Lower lobe of right lung (tissue), 2 donors: ENCODE measurements around the gene TTC28. TPM values are rescaled to one million over a fixed set of nuclear protein-coding genes. Genes with fewer than 3 reads are reported as not detected.

Source experiments
- ATAC-seq, 2 donors: fragments of 200-7000 bp; cut with Tn5 transposase; one replicate each; pipeline ENCODE4 v1.9.1; 2020 to 2022; ENCODE audit warnings: mild to moderate bottlenecking in 2 of 2, moderate library complexity in 2 of 2
- DNase-seq: peaks from one replicate; pipeline ENCODE4 v3.0.0-alpha.2; 2020
- H3K27ac ChIP-seq: fragments of 200-600 bp; one replicate; pipeline ENCODE4 v1.8.0; 2022
- H3K27me3 ChIP-seq: fragments of 200-600 bp; one replicate; pipeline ENCODE4 v1.8.0; 2022; ENCODE audit warnings: low read depth
- H3K36me3 ChIP-seq: fragments of 200-600 bp; one replicate; pipeline ENCODE4 v1.8.0; 2022; ENCODE audit warnings: mild to moderate bottlenecking
- H3K4me1 ChIP-seq: fragments of 200-600 bp; one replicate; pipeline ENCODE4 v1.8.0; 2022
- H3K4me3 ChIP-seq: fragments of 200-600 bp; one replicate; pipeline ENCODE4 v1.8.0; 2022; ENCODE audit warnings: mild to moderate bottlenecking
- H3K9me3 ChIP-seq: fragments of 200-600 bp; one replicate; pipeline ENCODE4 v1.8.0; 2022
- CTCF ChIP-seq: fragments of 200-600 bp; IDR thresholded peaks from one replicate; pipeline ENCODE4 v1.8.0; 2022; ENCODE audit warnings: antibody characterized with exemption, mild to moderate bottlenecking
- intact Hi-C: fragments of 100-400 bp; cut with DNase I; formaldehyde crosslinking; loops from one replicate; pipeline ENCODE4 v1.11.0; 2022
- total RNA-seq: library from RNA; stranded (reverse); fragmentation: NEBNext Ultra II Directional; extraction: Animal tissue kit (Norgen Biotek cat#: 25700); gene quantifications from one replicate; pipeline ENCODE4 v1.2.1, GENCODE V29; 2021
- donor health status: DM: no; HTN: yes; CAD: no; lungs with severe emphysema.

TTC28 gene
- total RNA-seq, 1 donor from 2014 or later = 39.6 TPM

- intact Hi-C loops = no loop called here
- Histone ChIP-seq H3K4me1 (peaks cover 5% of the 10 kb centered on the region), H3K36me3 (peaks cover 2% of the 10 kb centered on the region), H3K27me3 (no peaks in the 10 kb centered on the region), H3K9me3 (peaks cover 9% of the 10 kb centered on the region), H3K27ac (no peak overlapping the region), H3K4me3 (no peak overlapping the region)
- DNase-seq (no peak), ATAC-seq (no peak)
- TF ChIP-seq CTCF = no peak
These were observed 704.1 kb downstream of the TTC28 start for GRCh38 chr22:27975381-27976013.

GRCh38 chr22:27973846-27974245 lies 705.8 kb downstream of the TTC28 start:
- Histone ChIP-seq H3K36me3 (no peaks in the 10 kb centered on the region), H3K27ac (no peak overlapping the region), H3K4me3 (no peak overlapping the region), H3K9me3 (peaks cover 13% of the 10 kb centered on the region), H3K27me3 (no peaks in the 10 kb centered on the region), H3K4me1 (peaks cover 5% of the 10 kb centered on the region)
- no peak for ATAC-seq
- intact Hi-C loops = no loop called here
- no peak for TF ChIP-seq CTCF
- DNase-seq = no peak

- Histone ChIP-seq H3K27me3 (no peaks in the 10 kb centered on the region), H3K4me3 (no peak overlapping the region), H3K27ac (no peak overlapping the region), H3K9me3 (peaks cover 13% of the 10 kb centered on the region), H3K36me3 (no peaks in the 10 kb centered on the region), H3K4me1 (peaks cover 5% of the 10 kb centered on the region)
- no peak for TF ChIP-seq CTCF
- DNase-seq = no peak
- no peak for ATAC-seq
- intact Hi-C loops = no loop called here
These were observed 706.6 kb downstream of the TTC28 start for GRCh38 chr22:27972732-27973698.

- Histone ChIP-seq H3K27me3 (no peaks in the 10 kb centered on the region), H3K9me3 (peaks cover 13% of the 10 kb centered on the region), H3K27ac (no peak overlapping the region), H3K36me3 (no peaks in the 10 kb centered on the region), H3K4me1 (peaks cover 5% of the 10 kb centered on the region), H3K4me3 (no peak overlapping the region)
- ATAC-seq = no peak
- no peak for DNase-seq
- intact Hi-C loops = no loop called here
- TF ChIP-seq CTCF = no peak
These were observed 707.7 kb downstream of the TTC28 start for GRCh38 chr22:27971926-27972325.

- H3K9me3 ChIP-seq = peaks cover 13% of the 10 kb centered on the region
- no peaks in the 10 kb centered on the region for H3K27me3 ChIP-seq
- no peak overlapping the region for H3K27ac ChIP-seq
- no peak for DNase-seq
- intact Hi-C loops = no loop called here
- no peak for ATAC-seq
- H3K4me1 ChIP-seq = no peaks in the 10 kb centered on the region
- TF ChIP-seq CTCF = no peak
- H3K4me3 ChIP-seq = no peak overlapping the region
- H3K36me3 ChIP-seq = no peaks in the 10 kb centered on the region
These were observed 708.9 kb downstream of the TTC28 start for GRCh38 chr22:27970596-27971220.
